GM21526 (cell line): Measurements from ENCODE around the gene AJM1.

Experiments used
- ATAC-seq: cut with Tn5 transposase; IDR thresholded peaks from one replicate; pipeline ENCODE4 v1.9.1; 2021; ENCODE audit warnings: moderate library complexity; ENCODE audit not compliant: unreplicated experiment, low FRiP score

The AJM1 gene

DNA sequence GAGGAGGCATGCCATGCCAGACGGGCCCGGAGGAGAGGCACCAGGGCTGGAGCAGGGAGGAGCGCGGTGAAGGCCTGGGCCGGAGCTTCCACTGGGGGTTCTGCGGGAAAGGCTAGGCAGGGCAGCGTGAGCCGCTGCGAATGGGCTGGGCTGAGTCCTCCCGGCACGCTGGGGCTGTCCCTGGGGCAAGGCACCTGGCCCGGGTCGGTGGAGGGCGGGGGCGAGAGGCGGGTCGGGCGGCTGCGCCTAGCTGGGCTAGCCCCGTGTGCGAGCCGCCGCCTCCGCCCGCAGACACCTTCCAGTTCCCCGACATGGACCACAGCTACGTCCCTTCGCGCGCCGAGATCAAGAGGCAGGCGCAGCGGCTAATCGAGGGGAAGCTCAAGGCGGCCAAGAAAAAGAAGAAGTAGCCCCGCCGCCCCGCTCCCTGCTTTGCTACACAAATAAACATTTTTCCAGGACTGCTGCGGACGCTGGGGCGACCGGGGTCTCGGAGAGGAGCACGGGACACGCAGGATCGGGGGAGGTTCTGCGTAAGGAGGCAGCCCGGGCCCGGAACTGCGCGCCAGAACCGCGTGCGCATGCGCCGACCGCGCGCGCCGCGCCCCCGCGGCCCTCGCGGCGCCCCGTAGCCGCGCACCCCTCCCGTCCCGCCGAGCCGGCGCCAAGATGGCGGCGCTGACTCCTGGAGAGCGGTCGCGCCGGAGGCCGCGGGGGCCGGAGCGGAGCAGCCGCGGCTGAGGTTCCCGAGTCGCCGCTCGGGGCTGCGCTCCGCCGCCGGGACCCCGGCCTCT is 34.8 kb upstream of the AJM1 start, which contains the start of gene RABL6:
Gene RABL6 (plus strand): TSS at position 668 of the 794 bp plus-strand sequence. CDS start 249 bp downstream, outside the sequence.
- peak; percentile 64 for ATAC-seq

DNA sequence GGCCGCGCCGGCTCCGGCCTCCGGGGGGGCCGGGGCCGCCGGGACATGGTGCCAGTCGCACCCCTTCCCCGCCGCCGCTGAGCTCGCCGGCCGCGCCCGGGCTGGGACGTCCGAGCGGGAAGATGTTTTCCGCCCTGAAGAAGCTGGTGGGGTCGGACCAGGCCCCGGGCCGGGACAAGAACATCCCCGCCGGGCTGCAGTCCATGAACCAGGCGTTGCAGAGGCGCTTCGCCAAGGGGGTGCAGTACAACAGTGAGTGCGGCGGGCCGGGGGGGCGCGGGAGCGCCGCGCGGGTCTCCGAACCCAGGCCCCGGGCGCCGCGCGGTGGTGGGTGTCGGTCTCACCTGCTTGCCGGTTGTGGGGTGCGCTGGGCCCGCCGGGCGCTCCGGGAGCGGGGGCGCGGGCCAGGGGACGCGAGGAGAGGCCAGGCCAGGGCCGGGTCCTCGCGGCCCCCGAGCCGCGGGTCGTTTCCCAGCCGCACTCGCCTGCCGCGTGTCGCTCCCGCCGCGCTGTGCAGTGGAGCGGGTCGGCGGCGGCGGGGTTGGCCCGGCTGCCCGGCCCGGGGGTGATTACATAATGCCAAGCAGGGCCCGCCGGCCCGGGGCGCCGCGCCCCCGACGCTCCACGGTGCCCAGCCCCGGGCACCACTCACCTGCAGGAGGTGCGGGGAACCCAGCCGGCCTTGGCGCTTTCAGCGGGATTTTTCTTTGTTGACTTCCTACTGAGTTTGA is 34.0 kb upstream of the AJM1 start:
- ATAC-seq, result peak; percentile 27

GRCh38 chr9:136808806-136809158 is 33.5 kb upstream of the AJM1 start:
- no peak for ATAC-seq

GRCh38 chr9:136814725-136815421 is 27.4 kb upstream of the AJM1 start:
- no peak for ATAC-seq

- no peak for ATAC-seq
Observed at GRCh38 chr9:136815422-136815782, 26.9 kb upstream of the AJM1 start.

- no peak for ATAC-seq
Observed at GRCh38 chr9:136820971-136821825, 21.1 kb upstream of the AJM1 start.

DNA sequence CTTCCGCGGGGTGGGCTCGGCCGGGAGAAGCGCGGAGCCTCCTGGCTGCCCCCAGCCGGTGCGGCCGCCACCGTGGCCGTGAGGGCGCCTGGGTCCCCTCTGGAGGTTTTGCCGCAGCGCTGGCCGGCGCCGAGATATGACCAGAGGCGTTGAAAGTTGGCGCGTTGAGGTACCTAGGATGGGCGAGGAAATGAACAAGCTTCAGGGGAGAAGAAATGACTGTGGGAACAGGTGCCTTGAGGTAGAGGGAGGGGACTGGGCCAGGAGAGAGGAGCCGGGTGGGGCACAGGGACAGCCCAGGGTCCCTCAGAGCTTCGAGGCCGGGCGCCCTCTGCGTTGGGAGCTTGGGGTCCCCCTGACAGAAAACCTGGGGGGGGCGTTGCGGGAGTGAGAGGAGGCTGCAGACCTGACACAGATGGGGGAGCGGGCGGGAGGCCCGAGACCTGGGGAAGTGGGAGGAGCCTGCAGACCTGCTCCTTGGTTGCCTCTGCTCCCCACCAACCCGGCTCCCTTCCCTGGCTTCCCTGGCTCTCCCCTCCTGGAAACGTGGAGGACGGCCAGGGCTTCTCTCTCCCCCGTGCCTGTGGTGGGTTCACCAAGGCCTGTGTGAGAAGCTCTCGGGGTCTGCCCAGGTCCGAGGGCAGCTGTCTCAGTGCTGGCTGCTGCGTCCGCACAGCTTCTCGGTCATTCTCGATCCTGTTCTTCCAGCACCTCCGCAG is 20.3 kb upstream of the AJM1 start:
- no peak for ATAC-seq

DNA sequence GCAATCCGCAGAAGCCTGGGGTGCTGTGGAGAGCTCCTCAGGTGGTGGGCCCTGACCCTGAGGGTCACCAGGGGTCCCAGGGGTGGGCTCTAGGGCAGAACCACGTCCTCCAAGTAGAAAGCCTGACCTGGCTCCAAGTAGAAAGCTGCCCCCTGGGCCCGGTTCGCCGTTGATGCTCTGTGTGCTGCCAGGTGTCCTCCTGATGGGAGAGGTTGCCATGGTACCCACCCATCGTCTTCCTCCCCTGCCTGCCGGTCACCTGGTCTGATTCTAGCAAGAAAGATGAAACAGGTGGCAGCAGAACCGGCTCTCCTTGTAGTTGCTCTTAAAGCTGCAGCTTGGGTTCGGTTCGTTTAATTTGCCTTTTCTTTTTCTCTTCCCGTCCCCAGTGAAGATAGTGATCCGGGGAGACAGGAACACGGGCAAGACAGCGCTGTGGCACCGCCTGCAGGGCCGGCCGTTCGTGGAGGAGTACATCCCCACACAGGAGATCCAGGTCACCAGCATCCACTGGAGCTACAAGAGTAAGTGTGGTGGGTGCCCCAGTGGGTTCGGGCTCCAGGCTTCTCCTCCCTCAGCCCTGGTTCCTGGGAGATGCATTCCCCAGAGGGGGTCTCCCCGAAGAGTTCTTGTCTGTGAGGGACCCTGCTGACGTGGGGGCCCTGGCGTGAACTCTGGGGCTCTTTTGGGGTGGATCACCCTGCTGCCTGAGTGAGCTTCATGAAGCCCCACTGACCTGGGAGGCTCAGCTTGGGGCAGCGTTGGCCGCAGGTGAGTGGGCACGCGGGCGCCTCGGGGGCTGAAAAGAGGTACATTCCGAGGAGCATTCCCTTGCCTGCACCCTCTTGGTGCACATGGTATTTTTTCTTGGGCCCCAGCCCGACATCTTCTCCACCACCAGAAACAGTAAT is 18.9 kb upstream of the AJM1 start:
- no peak for ATAC-seq

GRCh38 chr9:136824496-136825225 is 17.6 kb upstream of the AJM1 start:
- no peak for ATAC-seq

GRCh38 chr9:136825295-136826187 is 16.7 kb upstream of the AJM1 start:
- no peak for ATAC-seq

GRCh38 chr9:136826188-136826541 is 16.1 kb upstream of the AJM1 start:
- no peak for ATAC-seq

DNA sequence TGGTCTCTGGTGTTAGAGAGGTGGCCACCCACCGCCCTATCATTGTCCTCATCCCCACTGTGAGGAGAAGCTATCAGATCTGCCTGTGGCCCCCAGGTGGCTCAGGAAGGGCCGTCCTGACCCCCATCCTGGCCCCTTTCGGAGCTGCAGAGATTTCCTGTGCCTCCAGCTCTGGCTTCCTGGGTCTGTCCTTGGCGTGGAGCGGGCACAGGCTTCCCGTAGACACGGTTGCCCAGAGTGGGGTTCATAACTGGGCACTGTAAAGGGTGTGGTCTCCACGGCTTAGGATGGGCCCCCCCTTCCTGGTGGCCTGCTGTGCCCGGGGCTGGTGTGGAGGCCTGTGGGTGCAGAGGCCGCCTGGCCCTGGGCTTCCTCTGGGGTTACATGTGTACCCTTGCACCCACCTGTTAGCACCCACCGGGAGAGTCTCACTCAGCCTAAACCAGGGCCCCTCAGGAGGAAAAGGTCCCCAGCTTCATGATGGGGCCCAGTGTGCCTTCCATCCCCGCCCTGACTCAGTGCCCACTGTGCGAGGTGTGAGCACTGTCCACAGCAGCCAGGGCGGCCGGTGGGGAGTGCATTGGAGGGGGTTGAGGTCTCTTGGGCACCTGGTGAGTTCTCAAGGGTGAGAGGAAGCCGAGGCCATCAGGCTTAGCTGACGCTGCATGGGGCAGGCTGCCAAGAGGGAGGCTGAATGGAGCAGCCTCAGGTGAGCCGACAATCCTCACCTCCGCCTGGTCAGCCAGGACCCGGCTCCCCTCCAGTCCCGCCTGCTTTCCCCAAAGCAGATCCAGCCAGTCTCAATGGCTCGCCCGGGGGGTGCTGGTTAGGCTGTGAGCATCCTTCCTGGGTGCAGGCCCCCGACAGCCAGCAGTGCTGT is 15.3 kb upstream of the AJM1 start:
- ATAC-seq, result no peak

- ATAC-seq, result no peak
Observed at GRCh38 chr9:136827794-136828473, 14.3 kb upstream of the AJM1 start.

- ATAC-seq, result no peak
Observed at GRCh38 chr9:136828474-136829140, 13.7 kb upstream of the AJM1 start.

GRCh38 chr9:136829412-136829811 is 12.9 kb upstream of the AJM1 start:
- ATAC-seq, result no peak
